OCI-LY7 (cell line): ENCODE measurements around the gene FAM117A. TPM values are rescaled to one million over a fixed set of nuclear protein-coding genes. Genes with fewer than 3 reads are reported as not detected.

Experiments
- BruUV-seq: library from RNA; stranded (reverse); fragments of 400-500 nt; replicated peaks from 2 replicates; lab custom pipeline; 2021; lab: Mats Ljungman, UMichigan
- CTCF ChIA-PET: fragments of 300-600 bp; sonication (Branson Sonifier 250); formaldehyde crosslinking; loops from one replicate; lab custom pipeline; 2022; ENCODE audit warnings: antibody characterized with exemption; ENCODE audit not compliant: unreplicated experiment; lab: Charles Lee
- POLR2A ChIA-PET: fragments of 300-600 bp; sonication (Branson Sonifier 250); formaldehyde crosslinking; loops from one replicate; lab custom pipeline; 2022; ENCODE audit warnings: antibody characterized with exemption; lab: Charles Lee
- DNase-seq: peaks from one replicate; pipeline ENCODE4 v3.0.0-alpha.2; 2015; ENCODE audit warnings: low spot score
- H2AFZ ChIP-seq: fragments of 200-600 bp; sonication (generic), shearing (Covaris generic); 2 replicates; pipeline ENCODE4 v1.6.1; 2014; ENCODE audit warnings: mild to moderate bottlenecking, antibody characterized with exemption, low read length, moderate library complexity
- H3K27ac ChIP-seq: fragments of 200-600 bp; sonication (generic); 2 replicates; pipeline ENCODE4 v1.5.1; 2014; ENCODE audit warnings: mixed run types, low read depth, mild to moderate bottlenecking, moderate library complexity, low read length, inconsistent platforms; ENCODE audit not compliant: poor library complexity, severe bottlenecking
- H3K36me3 ChIP-seq: fragments of 200-600 bp; sonication (generic); 2 replicates; pipeline ENCODE4 v1.6.1; 2014; ENCODE audit warnings: mild to moderate bottlenecking, antibody characterized with exemption, low read length, moderate library complexity, mixed read lengths; ENCODE audit not compliant: insufficient read depth
- H3K4me1 ChIP-seq: fragments of 200-600 bp; sonication (generic); 2 replicates; pipeline ENCODE4 v1.5.1; 2014; ENCODE audit warnings: mild to moderate bottlenecking, low read length; ENCODE audit not compliant: insufficient read depth, poor library complexity, severe bottlenecking
- H3K4me2 ChIP-seq: fragments of 200-600 bp; sonication (generic); 2 replicates; pipeline ENCODE4 v1.6.1; 2014; ENCODE audit warnings: mild to moderate bottlenecking, low read length
- H3K4me3 ChIP-seq: fragments of 200-600 bp; sonication (generic); 2 replicates; pipeline ENCODE4 v1.5.1; 2014; ENCODE audit warnings: mild to moderate bottlenecking, low read depth, low read length; ENCODE audit not compliant: poor library complexity, severe bottlenecking
- H3K79me2 ChIP-seq: fragments of 200-600 bp; sonication (generic); 2 replicates; pipeline ENCODE4 v1.6.1; 2016; ENCODE audit warnings: low read depth, mild to moderate bottlenecking, low read length, moderate library complexity, mixed read lengths; ENCODE audit not compliant: insufficient read depth
- H3K9me2 ChIP-seq: fragments of 200-600 bp; sonication (generic); 2 replicates; pipeline ENCODE4 v1.6.1; 2016; ENCODE audit warnings: mild to moderate bottlenecking, low read length, mixed read lengths; ENCODE audit not compliant: insufficient read depth
- H3K9me3 ChIP-seq: fragments of 200-600 bp; sonication (generic); 2 replicates; pipeline ENCODE4 v1.6.1; 2014; ENCODE audit warnings: mild to moderate bottlenecking, mixed run types, low read length, mixed read lengths
- H4K20me1 ChIP-seq: fragments of 200-600 bp; sonication (generic); 2 replicates; pipeline ENCODE4 v1.6.1; 2014; ENCODE audit warnings: mild to moderate bottlenecking, antibody characterized with exemption, low read length, moderate library complexity, mixed read lengths; ENCODE audit not compliant: insufficient read depth
- CTCF ChIP-seq: fragments of 200-600 bp; sonication (generic); conservative IDR thresholded peaks from 2 replicates; pipeline ENCODE4 v1.5.1; 2014; ENCODE audit warnings: mild to moderate bottlenecking, antibody characterized with exemption, low read length, moderate library complexity, mixed read lengths
- EZH2phosphoT487 ChIP-seq: fragments of 200-600 bp; sonication (generic); IDR thresholded peaks from 2 replicates; pipeline ENCODE4 v1.6.1; 2018; ENCODE audit warnings: low read depth, borderline replicate concordance, mild to moderate bottlenecking, mixed run types, antibody characterized with exemption, low read length, moderate library complexity, mixed read lengths
- intact Hi-C: fragments of 100-400 bp; cut with micrococcal nuclease; formaldehyde crosslinking; loops from one replicate; pipeline ENCODE4 v1.10.0; 2022; ENCODE audit not compliant: unreplicated experiment
- total RNA-seq, 2 experiments: library from RNA; depleted of rRNA in 1 of 2; stranded (reverse); fragments of >200 nt in 1 of 2; shearing (Covaris generic) in 1 of 2; gene quantifications; 2 replicates each; pipeline ENCODE4 v1.2.3, GENCODE V29; 2014 to 2022

Gene FAM117A
- total RNA-seq, 2 experiments from 2014 or later, result 40.4 to 44.3 TPM

- CTCF ChIA-PET, result interaction anchor here (1.4 kb wide), 1 partner anchor 12 kb away, joined by 4 read pairs; the partner anchor contains the start of gene FAM117A
Measured at GRCh38 chr17:49775546-49776260, 11.8 kb upstream of the FAM117A start.

GRCh38 chr17:49766918-49767530 lies 3.1 kb upstream of the FAM117A start:
- DNase-seq, result no peak
- Histone ChIP-seq H3K27ac (no peak overlapping the region), H4K20me1 (peaks cover 9% of the 10 kb centered on the region; the same call in 1 of the 2 replicates), H2AFZ (no peak overlapping the region), H3K4me1 (peaks cover 11% of the 10 kb centered on the region), H3K79me2 (peaks cover 18% of the 10 kb centered on the region), H3K4me2 (no peak overlapping the region), H3K36me3 (no peaks in the 10 kb centered on the region; the same call in 1 of the 2 replicates), H3K9me3 (peaks cover 18% of the 10 kb centered on the region; the same call in 1 of the 2 replicates), H3K4me3 (no peak overlapping the region), H3K9me2 (no peaks in the 10 kb centered on the region)
- POLR2A ChIA-PET, result interaction anchor here (0.7 kb wide), 1 partner anchor 11 kb away, joined by 4 read pairs; no protein-coding TSS in a partner anchor
- intact Hi-C loops, result no loop called here
- TF ChIP-seq CTCF, result no peak
- TF ChIP-seq EZH2phosphoT487, result no peak
- CTCF ChIA-PET, result no interaction called here
- BruUV-seq, result no TSS peak

More at GRCh38 chr17:49775546-49776260, 11.8 kb upstream of the FAM117A start:
- H3K9me3 ChIP-seq, result no peaks in the 10 kb centered on the region
- DNase-seq, result no peak
- H3K79me2 ChIP-seq, result no peaks in the 10 kb centered on the region
- H2AFZ ChIP-seq, result no peak overlapping the region
- H3K4me2 ChIP-seq, result no peak overlapping the region
- H3K9me2 ChIP-seq, result no peaks in the 10 kb centered on the region
- H3K4me1 ChIP-seq, result no peaks in the 10 kb centered on the region
- no peak overlapping the region for H3K27ac ChIP-seq
- intact Hi-C loops, result no loop called here
- no peak overlapping the region for H3K4me3 ChIP-seq
- POLR2A ChIA-PET, result interaction anchor here (0.6 to 1.1 kb wide), 2 partner anchors 10 to 11 kb away, joined by 3 to 6 read pairs; partner anchors contain the start of gene FAM117A
- no peaks in the 10 kb centered on the region for H3K36me3 ChIP-seq
- BruUV-seq, result no TSS peak
- TF ChIP-seq CTCF (no peak), EZH2phosphoT487 (no peak)
- no peaks in the 10 kb centered on the region for H4K20me1 ChIP-seq
